LNCAP (cell line): ENCODE measurements around the gene WDR72.

ENCODE experiments used
- TF ChIP-seq, protein P1 (sequence below): fragments of 450-650 bp; IDR thresholded peaks from 2 replicates; pipeline ENCODE4 v1.5.1; 2017; ENCODE audit warnings: mild to moderate bottlenecking

Gene WDR72

GRCh38 chr15:53522991-53523390 lies 236.5 kb downstream of the WDR72 start:
- TF ChIP-seq, protein P1, sequence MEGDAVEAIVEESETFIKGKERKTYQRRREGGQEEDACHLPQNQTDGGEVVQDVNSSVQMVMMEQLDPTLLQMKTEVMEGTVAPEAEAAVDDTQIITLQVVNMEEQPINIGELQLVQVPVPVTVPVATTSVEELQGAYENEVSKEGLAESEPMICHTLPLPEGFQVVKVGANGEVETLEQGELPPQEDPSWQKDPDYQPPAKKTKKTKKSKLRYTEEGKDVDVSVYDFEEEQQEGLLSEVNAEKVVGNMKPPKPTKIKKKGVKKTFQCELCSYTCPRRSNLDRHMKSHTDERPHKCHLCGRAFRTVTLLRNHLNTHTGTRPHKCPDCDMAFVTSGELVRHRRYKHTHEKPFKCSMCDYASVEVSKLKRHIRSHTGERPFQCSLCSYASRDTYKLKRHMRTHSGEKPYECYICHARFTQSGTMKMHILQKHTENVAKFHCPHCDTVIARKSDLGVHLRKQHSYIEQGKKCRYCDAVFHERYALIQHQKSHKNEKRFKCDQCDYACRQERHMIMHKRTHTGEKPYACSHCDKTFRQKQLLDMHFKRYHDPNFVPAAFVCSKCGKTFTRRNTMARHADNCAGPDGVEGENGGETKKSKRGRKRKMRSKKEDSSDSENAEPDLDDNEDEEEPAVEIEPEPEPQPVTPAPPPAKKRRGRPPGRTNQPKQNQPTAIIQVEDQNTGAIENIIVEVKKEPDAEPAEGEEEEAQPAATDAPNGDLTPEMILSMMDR, result no peak; the same call in 1 of the 2 replicates

DNA sequence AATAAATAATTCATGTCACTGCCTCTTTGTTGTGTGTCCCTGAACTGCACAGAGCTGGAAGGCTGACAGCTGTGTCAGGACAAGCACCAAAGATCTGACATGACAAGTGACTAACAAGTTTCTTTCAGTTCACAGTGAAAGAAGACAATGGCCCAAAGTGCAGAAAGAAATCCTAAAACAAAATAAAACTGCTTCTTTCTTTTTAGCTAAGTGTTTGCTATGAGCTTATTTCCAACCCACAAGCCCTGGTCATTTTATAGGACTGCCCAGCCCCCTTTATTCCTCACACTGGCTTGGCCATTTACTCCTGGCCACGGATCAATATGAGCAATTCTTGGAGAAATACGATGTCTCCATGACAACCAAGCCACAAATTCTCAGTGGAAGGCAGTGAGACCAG lies 238.5 kb downstream of the WDR72 start:
- TF ChIP-seq, protein P1, result no peak

GRCh38 chr15:53513431-53513830 lies 246.0 kb downstream of the WDR72 start:
- TF ChIP-seq, protein P1, result no peak

GRCh38 chr15:53512029-53512428 lies 247.4 kb downstream of the WDR72 start:
- TF ChIP-seq, protein P1, result no peak; the same call in 1 of the 2 replicates

GRCh38 chr15:53511175-53511574 lies 248.3 kb downstream of the WDR72 start:
- TF ChIP-seq, protein P1, result no peak

DNA sequence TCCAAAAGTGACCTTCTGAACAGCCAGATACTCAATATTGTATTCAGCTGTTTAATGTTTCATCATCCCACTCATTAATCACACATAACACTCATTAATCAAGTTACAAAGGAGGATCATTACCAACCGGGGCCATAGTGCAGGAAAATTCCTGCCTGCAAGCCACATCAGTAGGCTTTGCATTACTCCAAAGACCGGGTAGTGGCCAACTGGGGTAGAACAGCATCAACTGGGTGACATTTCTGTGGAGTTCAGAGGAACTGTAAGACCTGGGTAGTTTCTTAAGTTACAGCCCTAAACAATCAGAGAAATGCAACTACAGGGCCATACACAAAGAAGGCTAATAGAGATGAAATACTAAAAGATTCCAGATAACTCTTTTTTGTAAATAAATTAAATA lies 253.1 kb downstream of the WDR72 start:
- TF ChIP-seq, protein P1, result no peak

- TF ChIP-seq, protein P1, result no peak
Measured at GRCh38 chr15:53498996-53499395, 260.5 kb downstream of the WDR72 start.

DNA sequence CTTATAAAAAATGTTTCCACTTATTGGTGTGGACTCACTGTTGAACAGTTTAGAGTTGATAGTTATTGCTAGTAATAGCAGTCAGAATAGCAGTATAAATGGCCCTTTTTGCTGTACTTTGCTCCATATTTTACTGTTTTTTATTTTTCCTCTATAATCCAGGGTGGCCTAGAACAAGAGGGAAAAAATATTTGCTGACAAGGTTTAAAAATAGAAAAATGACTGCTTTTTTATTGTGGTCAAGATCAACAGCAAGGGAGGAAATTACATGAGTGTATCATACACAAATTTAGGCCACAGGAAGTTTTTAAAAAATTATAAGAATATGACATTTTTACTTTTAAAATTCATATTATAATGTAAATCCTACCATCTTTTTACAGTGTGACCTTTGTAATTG lies 269.1 kb downstream of the WDR72 start:
- TF ChIP-seq, protein P1, result no peak
